HTERT RPE-1 (cell line): ENCODE measurements around the gene TRAM2.

Source experiments
- in situ Hi-C: fragments of 300-500 bp; cut with MboI; formaldehyde crosslinking; loops from 4 replicates; pipeline ENCODE4 v1.14.3; 2020; ENCODE audit warnings: low sequenced_read_pairs

TRAM2 gene

DNA sequence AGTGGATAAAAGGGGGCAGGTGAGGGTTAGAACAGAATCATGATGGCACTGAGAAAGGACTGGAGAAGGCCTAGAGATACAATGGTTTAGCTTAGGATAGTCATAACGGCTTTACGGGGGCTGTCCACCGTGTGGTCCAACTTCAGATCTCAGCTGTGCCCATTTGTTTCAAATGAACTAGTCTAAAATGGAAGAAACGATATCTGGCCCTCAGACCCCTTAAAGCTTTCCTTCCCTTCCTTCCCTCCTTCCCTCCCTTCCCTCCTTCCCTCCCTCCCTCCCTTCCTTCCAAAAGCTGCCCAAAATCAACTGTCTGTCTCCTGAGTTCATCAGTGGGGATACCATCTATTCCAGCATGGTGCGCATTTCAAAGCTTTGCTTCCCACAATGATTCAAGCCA is 27.9 kb downstream of the TRAM2 start:
- in situ Hi-C loops: no loop called here

DNA sequence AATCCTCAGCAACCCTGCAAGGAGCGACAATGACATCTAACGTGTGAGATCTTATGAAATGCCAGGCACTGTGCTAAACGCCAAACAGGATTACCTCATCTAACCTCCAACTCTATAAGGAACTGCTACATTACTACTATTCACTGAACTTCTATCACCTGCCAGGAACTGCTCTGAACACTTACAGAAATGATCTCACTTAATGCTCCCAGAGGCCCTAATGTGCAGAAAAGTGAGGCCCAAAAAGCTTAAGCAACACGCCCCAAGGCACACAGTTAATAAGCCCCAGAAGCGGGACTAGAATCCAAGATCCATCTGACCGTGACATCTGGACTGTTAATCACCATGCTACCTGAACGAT is 28.5 kb downstream of the TRAM2 start:
- in situ Hi-C loops: no loop called here

DNA sequence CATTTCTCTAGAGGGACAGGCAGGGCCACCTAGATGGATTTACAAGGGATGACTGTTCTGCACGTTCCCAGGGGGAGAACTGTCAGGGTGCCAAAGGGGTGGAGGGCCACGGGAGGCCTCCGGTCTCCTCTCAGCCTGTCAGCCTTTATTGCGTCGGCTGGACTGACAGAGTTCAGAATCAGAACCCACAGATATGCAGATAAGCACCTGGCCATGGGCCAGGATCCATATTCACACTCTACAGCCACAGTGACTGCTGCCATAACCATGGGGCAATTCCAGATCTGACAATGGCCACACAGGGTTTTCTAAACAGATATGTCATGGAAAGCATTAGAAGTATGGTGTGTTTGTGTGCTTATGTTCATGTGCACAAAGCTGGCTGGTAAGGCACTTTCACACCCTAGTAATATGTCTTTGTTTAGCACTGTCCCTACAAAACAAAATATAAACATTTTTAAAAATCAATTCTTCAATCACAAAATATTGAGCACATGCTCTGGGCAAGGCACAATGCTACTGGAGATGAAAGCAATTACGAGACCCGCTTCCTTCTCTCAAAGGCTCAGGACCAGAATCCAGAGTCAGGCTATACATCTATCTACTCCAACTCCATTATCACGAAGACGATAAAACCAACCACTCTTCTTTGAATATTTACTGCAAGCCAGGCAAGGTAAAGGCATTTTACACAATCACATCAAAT is 29.1 kb downstream of the TRAM2 start:
- in situ Hi-C loops: no loop called here

DNA sequence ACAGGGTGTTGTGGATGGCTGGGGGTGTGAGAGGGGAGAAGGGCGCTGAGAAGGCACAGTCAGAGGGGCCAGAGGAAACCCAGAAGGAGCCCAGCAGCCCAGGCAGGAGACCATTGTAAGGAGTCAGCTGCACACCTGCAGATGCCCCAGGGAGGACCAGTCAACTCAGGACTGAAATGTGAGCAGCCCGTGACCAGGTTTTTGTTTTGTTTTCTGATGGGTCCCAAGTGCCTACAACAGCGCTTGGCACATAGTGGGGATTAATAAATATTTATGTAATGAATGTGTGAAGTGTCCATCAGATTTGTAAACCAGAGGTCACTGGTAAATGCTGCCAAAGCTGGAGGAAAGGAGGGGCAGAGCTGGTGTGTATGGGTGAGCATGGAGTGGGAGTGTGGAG is 30.2 kb downstream of the TRAM2 start:
- in situ Hi-C loops: no loop called here

DNA sequence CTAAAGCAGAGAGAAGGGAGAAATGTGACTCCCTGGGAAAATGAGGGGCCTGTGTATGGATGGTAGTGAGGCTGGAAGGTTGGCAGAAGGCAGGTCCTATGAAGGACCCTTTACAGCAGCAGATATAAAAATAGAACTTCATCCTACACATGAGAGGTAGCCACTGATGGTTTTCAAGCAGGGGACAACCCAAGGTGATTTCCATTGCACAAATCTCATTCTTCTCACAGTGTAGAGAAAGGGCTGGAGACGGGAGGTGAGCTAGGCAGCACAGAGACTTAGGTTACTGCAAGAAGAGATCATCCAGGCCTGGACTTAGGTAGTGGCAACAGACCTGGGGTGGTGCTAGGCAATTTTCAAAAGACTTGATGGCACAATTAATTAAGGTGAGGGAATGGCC is 30.7 kb downstream of the TRAM2 start:
- in situ Hi-C loops: no loop called here

DNA sequence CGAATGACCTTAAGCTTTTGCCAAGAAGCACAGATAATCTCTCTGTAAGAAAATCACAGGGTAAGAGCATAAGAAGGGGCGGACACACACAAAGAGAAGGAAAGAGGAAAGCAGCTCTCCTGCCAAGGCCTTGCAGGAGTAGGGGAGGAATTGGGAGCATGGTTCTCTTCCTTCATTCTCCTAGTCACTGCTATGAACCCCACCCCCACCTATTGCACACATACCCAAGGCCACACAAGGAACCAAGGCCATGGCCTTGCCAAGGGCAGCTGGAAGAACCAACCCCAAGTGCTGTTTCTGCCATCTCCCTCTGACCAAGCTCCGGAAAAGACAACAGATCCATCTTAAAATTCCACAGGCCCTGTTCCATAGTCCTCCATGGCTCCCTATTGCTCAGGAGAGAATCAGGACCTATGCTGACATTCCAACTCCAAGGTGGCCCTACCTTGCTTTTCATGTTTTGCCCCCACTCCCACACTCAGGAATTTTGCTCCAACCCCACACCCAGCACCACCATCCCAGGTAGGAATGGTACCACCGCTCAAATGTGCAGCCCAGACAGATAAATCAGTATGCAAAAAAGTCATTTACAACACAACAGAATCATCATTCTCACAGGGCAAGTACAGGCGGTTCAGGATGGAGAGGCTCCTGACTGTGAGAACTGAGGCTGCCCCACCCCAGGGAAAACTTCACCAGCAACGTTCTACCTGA is 31.3 kb downstream of the TRAM2 start:
- in situ Hi-C loops: no loop called here

DNA sequence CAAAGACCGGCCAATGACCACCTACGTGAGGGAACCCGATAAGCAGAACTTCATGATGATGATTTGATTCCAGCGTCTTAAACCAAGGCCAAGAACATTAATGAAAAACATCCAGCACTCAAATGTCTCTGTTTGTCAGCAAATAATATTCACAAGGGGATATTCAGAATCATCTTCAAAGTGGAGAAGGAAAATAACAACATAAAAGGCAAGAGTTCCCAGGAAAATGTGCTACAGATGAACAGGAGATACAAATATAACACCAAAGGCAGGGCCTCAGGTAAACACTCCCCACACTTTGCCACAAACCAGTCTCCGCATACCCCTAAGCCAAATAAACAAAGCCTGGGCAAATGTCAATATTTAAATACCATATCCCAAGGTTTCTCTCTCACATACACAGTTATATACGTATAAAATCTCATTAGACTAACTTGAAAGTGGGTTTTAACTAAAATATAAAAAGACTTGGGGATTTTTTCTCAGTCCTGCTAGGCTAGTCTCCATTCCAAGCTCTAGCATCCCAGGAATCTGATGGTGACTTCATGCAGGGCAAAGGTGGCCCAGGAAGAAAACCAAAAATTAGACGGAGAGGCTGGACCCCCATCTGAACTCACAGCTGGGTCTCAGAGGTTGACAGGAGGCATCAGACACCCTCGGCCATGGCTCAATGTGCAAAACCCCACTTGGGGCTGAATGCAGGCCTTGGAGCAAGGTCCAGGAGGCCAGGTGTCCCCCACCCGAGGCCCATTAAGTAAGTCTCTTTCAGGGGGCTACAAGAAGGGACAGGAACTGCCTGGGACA is 32.1 kb downstream of the TRAM2 start:
- in situ Hi-C loops: no loop called here

DNA sequence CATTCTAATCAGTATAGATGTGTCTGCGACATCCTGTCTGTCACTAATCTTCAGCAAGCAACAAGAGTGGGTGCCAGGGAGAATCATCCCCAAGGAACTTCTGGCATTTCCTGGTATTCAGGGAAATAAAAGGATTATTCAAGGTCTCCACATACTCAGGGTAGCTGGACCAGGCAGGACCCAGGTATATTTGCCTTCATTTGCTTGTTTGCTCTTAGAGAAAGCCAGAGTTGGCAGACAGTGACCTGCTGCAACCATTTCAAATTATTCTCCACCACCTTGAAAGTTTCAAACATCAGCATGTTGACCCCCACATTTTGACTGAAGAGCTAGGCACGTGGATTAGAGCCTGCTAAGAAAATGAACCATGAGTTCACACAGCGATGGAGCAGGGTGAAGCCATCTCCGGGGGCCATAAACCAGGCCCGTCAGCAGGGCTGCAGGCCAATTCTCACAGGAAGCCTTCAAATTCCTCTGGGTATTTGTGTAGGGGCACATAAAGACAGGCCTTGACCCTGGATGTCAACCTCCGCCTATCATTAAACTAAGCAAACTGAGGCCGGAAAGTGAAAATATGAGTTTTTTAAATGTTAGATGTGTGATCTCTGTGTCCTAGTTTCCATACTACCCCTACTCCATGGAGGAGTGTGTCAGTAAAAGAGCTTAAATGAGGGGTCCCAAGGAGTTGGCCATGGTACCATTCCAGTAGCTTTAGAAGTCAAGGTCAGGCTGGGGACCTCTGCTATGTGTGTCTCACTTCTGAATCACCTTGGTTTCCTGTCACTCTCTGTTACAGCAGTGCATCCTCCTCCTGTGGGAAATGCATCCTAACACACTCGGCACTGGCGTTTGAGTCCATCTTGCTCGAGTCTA is 32.9 kb downstream of the TRAM2 start:
- in situ Hi-C loops: no loop called here

DNA sequence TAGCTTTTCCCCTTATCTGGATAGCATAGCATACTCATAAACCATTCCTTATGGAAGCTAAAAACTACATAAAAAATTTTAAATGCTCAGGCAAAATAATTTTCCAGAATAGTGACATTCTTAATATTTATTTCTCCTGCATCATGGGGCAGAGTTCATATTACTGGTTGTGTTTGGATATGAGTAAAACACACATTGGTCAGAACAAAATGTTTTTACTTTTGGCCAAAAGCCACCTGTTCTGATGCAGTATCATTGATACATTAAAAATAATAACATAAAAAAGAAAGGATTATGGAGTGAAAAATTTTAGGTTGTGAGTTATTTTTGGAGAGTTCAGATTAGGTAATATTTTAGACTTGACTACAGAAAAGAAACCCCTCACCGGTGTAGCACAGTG is 33.6 kb downstream of the TRAM2 start:
- in situ Hi-C loops: no loop called here

DNA sequence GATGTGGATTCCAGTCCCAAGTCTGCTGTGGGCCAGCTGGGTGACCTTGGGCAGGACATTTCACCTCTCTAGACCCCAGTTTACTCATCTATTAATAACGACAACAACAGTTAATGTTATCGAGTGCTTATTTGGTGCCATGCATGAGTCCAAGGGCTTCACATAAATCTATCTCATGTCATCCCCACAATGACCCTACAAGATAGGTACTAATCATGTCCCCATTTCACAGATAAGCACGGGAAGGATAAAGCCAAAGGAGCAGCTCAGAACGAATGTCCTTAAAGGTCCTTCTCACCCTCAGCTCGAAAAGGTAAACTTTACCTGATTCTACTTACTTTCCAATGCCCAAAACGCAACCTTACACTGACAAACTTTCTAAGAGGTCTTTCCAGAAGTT is 35.7 kb downstream of the TRAM2 start:
- in situ Hi-C loops: no loop called here

DNA sequence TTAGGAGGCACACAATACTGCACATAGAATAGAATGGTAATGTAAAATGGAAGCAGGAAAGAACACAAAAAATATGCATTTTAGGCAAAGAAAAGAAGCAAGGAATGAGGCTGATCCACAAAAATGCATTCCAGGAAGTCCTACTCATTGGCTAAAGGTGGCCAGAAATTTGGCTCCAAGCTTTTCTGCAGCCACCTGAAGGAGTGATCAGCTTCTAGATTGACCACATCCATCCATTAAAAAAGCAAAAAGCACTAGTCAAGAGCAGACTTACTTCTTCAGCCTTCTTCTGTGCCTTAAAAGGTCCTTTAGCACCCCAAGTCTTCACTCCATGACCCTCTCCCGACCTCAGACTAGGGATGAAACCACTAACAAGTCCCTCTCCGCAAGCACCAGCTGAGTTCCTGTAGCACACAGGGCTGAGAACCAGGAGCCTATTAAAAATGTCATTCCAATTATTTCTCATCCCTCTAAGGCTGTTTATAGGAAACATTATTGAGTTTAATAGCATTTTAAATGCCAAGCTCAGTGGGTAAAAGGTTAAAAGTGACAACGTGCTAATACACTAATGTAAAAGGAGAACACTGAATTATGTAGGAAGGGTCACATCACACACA is 36.5 kb downstream of the TRAM2 start:
- in situ Hi-C loops: no loop called here

DNA sequence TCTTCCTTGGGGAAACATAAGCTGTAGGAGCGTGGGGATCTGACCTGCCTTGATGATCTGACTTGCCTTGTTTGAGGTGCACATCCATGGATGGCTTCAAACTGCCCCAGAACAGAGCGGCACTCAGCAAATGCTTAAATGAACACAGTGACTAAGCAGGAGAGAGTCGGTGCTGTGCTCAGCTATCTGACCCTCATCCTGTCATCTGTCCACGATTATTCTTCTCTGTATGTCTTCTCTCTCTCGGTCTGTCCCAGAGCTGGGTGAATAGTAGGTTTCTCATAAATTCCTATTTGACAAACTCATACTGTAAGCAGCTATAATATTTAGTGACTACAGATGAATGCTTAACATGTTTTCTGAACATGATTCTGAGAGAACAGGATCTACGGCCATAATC is 37.3 kb downstream of the TRAM2 start:
- in situ Hi-C loops: no loop called here

DNA sequence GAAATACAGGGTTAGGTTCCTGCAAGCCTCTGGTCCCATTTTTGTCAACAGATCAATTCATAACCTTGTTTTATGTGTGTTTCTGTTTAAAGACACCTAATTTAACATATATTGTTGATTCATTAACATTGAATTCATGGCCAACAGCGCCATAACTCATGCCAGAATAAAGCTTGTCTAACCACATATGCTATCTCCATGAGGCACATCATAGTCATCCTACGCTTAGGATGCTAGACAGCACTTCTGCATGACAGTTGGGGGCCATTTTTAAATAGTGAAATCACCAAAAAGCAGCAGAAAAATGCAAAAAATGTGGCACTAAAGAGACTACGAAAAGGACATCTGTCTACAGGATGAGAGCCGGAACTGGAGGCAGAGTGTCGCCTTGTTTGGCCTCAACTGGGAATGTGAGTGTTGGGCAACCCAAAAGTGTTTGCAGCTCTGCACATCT is 37.9 kb downstream of the TRAM2 start:
- in situ Hi-C loops: no loop called here

DNA sequence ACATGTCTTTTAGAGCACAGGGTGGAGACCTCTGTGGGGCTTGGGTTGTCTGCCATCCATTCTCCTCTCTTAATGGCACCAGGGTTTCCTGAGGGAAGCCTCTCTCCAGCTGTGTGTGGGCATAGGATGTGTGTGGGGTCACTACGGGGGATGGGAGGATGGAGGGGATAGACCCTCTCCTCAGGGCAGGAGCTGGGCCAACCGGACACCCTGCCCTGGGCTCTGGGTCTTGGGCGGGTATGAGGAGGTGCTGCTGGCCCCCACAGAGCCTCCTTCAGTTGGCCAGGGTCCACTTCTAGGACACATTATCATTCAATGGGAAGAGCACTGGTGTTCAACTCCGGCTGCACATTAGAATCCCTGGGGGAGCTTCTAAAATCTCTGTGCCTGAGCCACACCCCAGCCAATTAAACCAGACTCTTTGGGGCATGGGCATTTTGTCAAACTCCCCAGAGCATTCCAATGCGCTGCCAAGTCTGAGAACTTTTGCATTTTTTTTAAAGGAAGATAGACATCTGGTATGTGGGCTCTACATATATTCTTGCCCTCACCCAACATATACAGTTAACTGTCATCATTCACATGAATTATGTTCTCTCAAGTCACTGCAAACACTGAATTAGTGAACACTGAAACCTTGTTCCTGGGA is 38.5 kb downstream of the TRAM2 start:
- in situ Hi-C loops: no loop called here

DNA sequence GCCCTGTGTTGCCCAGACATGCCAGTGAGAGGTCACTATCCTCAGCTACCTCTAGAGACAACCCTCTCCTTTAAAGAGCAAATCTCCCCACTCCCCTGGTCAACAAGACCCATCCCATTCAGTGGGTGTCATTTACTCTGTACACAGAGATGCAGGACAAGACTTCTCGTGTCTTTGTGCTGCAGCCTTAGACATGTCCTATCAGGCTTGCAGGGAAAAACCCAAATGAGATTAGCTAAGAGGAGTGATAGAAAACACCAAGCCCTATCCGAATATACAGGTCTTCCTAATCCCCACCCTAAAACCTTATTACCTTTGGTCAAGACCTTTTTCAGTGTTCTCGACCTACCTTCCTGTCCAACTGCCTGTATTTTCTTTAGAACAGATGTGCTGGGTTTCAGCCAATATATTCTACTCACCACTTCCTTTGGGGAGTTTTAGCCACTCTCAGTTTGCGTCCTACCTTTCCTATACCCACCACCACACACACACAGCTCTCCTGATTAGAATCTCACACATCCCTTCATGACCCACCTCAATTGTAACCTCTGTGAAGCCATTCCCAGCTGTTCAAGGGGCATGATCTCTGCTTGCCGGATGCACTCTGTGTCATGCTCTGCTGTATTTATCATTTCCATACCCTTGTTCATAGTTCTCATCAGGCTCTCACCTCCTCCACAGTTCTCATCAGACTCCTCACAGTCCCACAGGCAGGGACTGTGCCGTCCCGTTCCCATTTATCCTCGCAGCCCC is 39.7 kb downstream of the TRAM2 start:
- in situ Hi-C loops: no loop called here

DNA sequence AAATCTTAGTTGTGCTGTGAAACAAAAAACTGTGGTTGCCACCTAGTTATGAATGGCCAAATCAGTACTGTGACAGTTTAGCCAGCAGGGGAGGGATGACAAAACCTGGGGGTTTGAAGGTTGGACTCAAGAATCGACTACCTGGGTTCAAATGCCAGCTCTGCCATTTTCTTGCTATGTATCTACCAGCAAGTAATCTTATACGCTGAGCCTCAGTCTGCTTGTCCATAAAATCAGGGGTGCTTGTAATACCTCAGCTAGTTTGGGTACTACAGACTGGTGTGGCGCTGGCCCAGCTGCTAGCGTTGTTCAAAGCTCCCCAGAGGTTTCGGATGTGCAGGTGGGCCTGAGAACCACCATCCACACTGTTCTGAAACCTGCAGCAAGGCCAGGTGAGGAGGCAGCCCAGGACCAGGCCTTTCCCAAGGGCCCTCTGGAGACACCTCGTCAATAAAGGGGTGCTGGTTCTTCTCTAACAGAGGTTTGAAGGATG is 40.4 kb downstream of the TRAM2 start:
- in situ Hi-C loops: no loop called here

DNA sequence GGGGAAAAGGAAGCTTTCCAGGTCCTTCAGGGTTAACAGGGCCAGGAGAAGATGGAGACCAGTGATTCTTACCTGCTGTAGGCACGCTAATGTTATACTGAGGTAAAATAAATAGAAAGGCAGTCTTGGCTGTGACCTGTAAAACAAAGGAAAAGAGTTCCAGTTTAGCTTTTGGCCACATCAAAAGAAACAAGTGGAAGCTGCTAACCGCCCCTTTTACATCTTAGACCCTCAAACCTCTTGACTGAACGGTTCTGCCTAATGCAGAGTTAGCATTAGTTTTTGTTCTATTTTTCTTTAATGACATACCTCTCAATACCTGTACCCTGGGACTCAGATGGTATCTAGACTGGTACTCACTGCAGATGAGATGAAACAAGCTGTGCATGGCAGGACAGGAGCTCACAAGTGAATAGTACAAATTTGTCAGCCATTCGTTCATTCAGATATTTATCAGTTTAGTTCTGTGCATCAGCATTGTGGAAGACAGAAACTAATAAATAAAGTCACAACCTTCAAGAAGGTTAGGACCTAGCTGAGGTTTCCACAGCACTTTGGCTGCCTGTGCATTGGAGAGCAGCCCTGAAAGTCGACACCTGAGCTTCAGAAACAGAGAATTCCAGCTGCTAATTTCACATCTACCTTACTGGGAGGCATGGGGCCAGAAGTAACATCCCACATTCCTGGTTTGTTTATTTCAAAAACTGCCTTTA is 41.0 kb downstream of the TRAM2 start:
- in situ Hi-C loops: no loop called here

DNA sequence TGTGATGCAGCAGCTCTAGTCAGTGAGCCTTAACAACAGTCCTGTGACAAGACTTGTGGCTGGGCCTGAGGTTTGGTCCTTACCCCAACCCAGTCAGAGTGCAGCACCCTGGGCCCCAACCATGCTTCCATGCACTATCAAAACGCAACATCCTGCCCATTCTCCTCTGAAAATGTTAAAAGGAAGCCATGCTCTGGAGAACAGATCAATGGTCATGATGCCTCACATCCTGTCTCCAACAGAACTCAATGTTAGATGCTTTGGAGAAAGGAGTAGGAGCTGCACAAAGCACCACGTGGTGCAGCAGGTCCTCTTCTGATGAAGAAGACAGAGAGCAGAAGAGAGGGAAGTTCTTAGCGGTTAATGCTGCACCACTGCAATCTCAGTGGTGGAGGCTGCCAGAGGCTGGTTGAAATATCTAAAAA is 41.9 kb downstream of the TRAM2 start:
- in situ Hi-C loops: no loop called here
